HG03571 (cell line): ENCODE results near the gene CACYBP.
A peak's percentile ranks its signal among the peaks of the same experiment; 100 is the strongest.
"Not testable (repeated sequence)": the region's sequence is repeated elsewhere in the genome, so short reads cannot be mapped to it uniquely, and the experiment has no call there.

Experiments
- ATAC-seq: cut with Tn5 transposase; IDR thresholded peaks from one replicate; pipeline ENCODE4 v1.9.1; 2021; ENCODE audit not compliant: unreplicated experiment

Gene CACYBP

DNA sequence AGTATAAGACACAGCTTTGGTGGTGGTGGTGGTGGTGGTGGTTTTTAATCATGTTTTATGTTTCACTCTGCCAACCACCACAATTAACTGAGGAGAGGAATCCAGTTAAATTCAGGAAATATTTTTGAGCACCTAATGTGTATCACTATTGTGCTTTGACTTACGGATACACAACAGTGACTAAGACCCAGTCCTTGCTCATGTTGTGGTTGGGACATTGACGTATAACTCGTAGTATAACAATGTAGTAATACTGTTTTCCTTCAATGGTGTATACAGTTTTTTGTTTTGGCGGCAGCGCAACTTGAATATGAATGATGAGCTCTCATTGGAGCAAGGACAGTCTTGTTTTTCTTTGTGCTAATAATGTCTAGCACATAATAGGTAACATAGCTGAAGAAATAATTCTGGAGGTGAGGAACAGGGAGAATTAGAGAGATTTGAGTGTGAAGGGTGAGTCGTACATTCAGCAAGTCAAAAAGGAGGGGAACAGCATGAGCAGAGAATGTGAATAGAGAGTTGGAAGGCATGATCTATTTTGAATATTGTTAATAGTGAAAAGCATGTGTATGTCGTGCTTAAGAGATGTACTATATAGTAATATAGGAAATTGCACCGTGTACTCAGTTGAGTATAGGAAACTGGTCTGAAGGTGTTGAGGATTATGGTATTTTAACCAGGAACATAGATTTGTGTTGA, 5.5 kb downstream of the CACYBP start:
- ATAC-seq = no peak

- no peak for ATAC-seq
Measured at GRCh38 chr1:175009532-175009931, 9.8 kb downstream of the CACYBP start.

GRCh38 chr1:175013445-175013844, 13.7 kb downstream of the CACYBP start:
- ATAC-seq = no peak

- no peak for ATAC-seq
Measured at GRCh38 chr1:175015243-175015642, 15.5 kb downstream of the CACYBP start.

DNA sequence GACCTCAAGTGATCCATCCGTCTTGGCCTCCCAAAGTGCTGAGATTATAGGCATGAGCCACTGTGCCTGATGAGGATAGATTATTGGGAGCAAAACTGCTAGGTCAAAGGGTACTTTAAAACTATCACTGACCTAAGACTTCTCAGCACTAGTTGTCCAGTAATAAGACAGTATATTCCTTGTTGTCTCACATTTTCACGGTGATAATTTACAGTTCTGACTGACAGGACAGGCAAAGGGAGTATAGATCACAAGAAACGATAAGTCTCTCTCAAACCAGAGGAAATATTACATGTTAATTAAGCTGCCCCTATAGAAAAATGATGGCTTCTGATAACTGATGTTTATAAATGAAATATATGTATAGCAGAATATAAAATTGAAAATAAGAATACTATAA, 19.8 kb downstream of the CACYBP start:
- no peak for ATAC-seq

DNA sequence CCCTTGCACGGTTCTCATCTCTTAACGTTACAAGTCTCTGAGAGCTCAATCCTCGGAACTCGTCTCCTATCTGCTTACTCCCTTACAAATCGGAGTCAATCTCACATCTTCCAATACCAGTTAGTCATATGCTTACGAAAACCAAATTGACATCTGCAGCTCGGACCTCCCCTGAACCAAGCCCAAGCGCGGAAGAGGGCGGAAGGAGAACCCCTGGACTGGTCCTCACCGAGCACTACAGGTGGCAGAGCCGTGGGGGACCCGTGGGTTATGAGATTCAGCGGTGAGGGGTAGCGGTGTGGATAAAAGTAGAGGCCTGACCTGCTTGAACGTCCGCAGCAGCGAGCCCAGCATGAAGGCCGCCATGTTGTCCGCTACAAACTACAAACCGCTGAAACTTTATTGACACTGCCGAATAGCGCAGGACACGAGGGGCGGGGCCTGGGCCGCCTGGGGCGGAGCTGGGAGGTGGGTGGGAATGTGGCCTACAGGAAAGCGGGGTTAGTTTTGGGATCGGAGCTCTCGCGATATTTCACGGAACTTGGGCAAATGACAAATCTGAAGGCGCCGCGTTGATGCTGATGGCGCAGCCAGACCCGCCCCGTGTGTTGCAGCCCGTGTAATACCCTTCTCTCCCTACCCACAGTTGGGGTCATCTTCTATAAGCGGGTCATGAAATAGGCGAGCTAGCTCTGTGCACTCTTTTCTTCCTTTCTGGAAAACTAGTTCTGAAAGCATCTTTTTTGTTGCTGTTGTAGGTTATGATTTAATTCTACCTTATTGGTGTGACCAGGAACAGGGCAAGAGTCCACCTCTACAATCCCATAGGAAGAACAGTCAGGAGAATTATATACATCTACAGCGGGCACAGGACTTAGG, 23.5 kb downstream of the CACYBP start, which contains the start of gene MRPS14:
Gene MRPS14, minus strand, starts transcription at position 383 of the 879 bp plus-strand sequence. Its CDS starts 17 bp downstream, at position 366.
- peak; percentile 95 for ATAC-seq

DNA sequence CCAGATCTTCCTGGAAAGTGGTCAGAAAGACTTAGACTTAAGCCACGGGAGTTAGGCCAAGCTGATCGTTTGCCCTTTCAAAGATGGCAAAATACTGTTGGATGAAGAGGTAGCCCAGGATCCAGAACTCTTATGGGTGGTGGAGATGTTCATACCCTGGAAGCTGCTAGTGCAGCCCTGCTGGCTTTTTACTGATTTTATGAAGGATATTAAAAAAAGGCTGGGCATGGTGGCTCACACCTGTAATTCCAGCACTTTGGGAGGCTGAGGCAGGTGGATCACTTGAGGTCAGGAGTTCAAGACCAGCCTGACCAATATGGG, 24.1 kb downstream of the CACYBP start:
- not testable (repeated sequence) for ATAC-seq

- no peak for ATAC-seq
Measured at GRCh38 chr1:175024773-175025172, 25.0 kb downstream of the CACYBP start.

DNA sequence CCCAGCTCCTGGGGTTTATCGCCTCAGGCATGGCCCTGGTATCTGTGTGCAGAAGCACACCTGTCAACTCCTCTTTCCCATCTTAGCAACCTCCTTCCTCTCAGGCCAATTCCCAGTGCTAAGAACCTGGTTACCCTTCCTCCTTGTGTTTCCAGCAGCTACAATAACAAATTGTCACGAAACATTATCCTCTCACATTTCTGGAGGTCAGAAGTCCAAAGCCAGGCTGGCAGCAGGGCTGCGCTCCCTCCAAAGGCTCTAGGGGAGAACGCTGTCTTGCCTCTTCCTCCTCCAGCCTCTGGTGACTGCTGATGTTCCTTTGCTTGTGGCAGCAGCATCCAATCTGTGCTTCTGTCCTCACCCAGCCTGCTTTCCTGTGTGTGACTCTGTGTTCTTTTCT, 34.2 kb downstream of the CACYBP start:
- ATAC-seq = no peak

- ATAC-seq = no peak
Measured at GRCh38 chr1:175034775-175035174, 35.0 kb downstream of the CACYBP start.

GRCh38 chr1:175035865-175036264, 36.1 kb downstream of the CACYBP start:
- ATAC-seq = no peak

GRCh38 chr1:175036476-175036875, 36.7 kb downstream of the CACYBP start:
- ATAC-seq = no peak

GRCh38 chr1:175037416-175037815, 37.7 kb downstream of the CACYBP start:
- ATAC-seq = no peak

GRCh38 chr1:175040324-175040879, 40.7 kb downstream of the CACYBP start:
- ATAC-seq = no peak

DNA sequence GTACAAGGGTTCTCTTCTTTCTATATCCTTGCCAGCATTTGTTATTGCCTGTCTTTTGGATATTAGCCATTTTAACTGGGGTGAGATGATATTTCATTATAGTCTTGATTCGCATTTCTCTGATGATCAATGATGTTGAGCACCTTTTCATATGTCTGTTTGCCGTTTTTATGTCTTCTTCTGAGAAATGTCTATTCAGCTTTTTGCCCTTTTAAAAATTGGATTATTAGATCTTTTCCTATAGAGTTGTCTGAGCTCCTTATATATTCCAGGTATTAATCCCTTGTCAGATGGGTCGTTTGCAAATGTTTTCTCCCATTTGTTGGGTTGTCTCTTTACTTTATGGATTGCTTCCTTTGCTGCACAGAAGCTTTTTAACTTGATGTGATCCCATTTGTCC, 42.9 kb downstream of the CACYBP start:
- ATAC-seq = no peak

DNA sequence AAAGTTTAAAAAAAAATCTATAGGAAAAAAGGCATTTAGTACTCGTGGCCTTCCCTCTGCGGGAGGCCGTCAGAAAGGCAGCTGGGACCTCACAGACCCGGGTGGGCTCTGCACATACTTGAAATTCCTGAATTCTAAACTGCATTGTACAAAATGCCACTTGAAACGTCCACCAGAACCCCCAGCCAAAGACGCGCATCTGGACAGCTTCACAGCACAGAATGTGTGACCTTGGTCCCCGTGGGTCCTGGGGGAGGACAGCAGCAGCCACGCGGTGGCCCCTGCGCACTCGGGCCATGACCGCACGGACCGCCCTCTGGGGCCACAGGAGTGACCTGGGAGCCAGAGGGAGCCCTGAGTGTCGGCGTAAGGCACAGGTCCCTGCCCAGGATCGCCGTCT, 44.1 kb downstream of the CACYBP start:
- ATAC-seq = no peak

DNA sequence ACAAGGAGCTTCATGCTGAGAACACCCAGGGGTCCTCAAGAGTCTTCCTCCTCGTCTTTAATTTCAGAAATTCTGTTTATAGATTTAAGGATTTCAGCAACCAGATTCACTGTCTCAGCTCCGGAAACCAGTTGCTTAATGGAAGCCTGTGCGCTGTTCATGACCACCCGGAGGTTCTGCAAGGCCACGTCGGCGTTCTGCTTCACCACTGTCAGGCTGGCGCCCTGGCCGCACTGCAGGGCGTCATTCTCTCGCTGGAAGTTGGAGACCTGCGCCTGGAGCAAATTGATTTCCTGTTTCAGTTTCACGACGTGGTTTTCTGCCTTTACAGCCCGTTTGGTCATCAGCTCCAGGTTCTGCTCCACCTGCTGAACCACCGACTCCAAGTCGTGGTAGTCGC, 44.8 kb downstream of the CACYBP start:
- ATAC-seq = not testable (repeated sequence)

DNA sequence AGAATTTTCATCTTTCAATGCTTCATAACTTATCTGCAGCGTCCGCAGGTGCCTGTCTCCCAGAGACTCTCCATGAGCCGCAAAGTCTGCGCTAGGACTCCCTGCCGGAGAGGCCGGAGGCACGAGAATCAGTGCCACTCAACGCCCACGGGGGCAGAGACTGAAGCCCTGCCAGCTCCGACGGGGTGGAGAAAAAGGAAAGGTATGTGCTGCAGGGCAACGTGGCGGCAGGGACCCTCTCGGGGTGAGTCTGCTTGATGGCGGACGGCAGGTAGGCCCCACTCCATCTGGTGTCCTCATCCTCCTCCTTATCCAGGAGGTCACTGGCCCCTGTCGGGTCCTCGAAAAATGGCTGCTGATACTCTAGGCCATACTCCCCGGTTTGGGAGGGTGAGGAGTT, 45.4 kb downstream of the CACYBP start:
- no peak for ATAC-seq

- ATAC-seq = no peak
Measured at GRCh38 chr1:175045519-175045918, 45.8 kb downstream of the CACYBP start.

GRCh38 chr1:175050992-175051391, 51.2 kb downstream of the CACYBP start:
- ATAC-seq = no peak

GRCh38 chr1:175054736-175055135, 55.0 kb downstream of the CACYBP start:
- no peak for ATAC-seq
